Measurements from ENCODE around the gene MAST4.

MAST4 gene

DNA sequence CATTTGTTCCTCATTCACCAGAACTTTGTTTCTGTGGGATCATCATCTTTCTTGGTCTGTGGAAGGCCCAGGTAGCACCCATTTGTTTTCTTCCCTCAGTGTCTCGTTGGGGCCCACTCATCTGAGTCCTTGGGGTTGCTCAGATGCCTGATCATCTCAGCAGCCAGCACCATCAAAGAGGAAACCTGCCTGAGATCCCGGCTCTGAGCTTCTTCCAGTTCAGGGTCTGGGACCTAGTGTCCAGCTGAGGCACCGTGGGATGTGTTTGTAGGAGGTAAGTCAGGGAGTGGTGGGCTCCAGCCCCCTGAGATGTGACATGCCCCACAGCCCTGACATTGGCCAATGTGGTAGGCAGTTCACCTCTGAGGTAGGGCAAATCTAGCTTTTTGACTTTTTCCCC, 609.8 kb downstream of the MAST4 start:
- Mint-ChIP-seq H3K36me3 (ENCODE audit: low read depth) (no peaks in the 10 kb centered on the region), H3K4me3 (no peak overlapping the region), H3K27ac (no peak overlapping the region), H3K9me3 (peaks cover 2% of the 10 kb centered on the region), H3K4me1 (peaks cover 15% of the 10 kb centered on the region), H3K27me3 (ENCODE audit: low read depth) (peaks cover 6% of the 10 kb centered on the region)
- TF ChIP-seq, protein P1, sequence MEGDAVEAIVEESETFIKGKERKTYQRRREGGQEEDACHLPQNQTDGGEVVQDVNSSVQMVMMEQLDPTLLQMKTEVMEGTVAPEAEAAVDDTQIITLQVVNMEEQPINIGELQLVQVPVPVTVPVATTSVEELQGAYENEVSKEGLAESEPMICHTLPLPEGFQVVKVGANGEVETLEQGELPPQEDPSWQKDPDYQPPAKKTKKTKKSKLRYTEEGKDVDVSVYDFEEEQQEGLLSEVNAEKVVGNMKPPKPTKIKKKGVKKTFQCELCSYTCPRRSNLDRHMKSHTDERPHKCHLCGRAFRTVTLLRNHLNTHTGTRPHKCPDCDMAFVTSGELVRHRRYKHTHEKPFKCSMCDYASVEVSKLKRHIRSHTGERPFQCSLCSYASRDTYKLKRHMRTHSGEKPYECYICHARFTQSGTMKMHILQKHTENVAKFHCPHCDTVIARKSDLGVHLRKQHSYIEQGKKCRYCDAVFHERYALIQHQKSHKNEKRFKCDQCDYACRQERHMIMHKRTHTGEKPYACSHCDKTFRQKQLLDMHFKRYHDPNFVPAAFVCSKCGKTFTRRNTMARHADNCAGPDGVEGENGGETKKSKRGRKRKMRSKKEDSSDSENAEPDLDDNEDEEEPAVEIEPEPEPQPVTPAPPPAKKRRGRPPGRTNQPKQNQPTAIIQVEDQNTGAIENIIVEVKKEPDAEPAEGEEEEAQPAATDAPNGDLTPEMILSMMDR (IDR thresholded peaks at IDR 0.05; ENCODE audit: unreplicated experiment in 3 of 3) = no peak

DNA sequence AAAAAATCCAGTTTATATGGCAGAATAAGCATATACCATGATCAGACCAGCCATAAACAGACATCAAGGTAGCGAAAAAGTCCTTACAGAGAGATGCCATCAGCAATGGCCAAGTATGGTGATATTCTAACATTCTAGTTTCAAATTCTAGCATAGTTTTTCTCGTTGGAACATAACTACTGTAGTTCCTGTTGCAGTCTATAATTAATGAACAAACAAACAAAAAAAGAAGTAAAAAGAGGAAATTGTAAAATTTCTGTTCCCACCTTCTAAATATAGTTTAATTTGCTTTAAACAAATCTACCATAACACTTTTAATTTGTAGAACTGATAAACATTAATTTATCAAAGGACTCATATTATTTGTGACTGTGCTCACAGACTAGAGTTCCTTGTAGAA, 610.3 kb downstream of the MAST4 start:
- Mint-ChIP-seq H3K9me3 (peaks cover 2% of the 10 kb centered on the region), H3K27me3 (ENCODE audit: low read depth) (peaks cover 6% of the 10 kb centered on the region), H3K4me3 (no peak overlapping the region), H3K4me1 (peaks cover 16% of the 10 kb centered on the region), H3K36me3 (ENCODE audit: low read depth) (no peaks in the 10 kb centered on the region), H3K27ac (no peak overlapping the region)
- TF ChIP-seq, protein P1 (IDR thresholded peaks at IDR 0.05; ENCODE audit: unreplicated experiment in 3 of 3) = no peak

DNA sequence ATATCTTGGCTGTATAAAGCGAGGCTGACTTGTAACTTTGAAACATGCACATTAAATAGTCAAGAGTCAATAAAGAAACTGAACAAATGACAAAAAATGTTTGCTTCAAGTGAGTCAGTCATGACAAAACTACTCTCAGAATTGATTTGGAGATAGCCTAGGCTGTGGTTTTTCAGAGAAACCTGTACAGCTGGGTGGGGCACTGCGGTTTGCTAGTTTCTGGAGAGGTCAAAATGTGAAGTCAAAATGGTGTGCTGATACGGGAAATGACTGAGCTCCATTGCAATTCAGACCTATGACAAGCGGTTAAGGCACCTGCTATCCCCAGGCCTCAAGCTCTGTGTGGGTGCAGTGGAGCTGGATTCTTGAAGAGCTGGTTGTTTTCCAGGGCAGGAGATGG, 610.7 kb downstream of the MAST4 start:
- Mint-ChIP-seq H3K36me3 (ENCODE audit: low read depth) (no peaks in the 10 kb centered on the region), H3K4me3 (no peak overlapping the region), H3K4me1 (peaks cover 16% of the 10 kb centered on the region), H3K27ac (no peak overlapping the region), H3K9me3 (peaks cover 2% of the 10 kb centered on the region), H3K27me3 (ENCODE audit: low read depth) (peaks cover 6% of the 10 kb centered on the region)
- TF ChIP-seq, protein P1 (IDR thresholded peaks at IDR 0.05; ENCODE audit: unreplicated experiment in 3 of 3) = no peak

DNA sequence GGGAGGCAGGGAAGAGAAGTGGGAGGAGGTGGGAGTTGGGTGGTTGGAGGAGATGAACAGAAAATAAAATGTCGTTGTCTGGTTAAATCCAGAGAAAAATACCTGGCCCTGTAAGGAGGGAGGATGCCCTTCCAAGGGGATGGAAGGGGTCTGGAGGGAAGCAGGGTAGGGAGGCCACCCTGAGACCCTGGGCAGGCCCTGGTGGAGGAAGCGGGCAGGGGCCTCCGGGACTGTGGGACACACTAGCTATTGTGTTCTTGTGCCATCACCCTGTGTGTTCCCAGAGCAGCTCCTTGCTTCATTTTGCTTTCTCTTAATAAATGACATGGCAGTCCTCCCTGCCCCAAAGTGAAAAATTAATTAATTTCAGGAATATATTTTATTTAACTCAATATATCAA, 612.2 kb downstream of the MAST4 start:
- Mint-ChIP-seq H3K4me3 (no peak overlapping the region), H3K27ac (peak overlapping the region in 1 of 3 experiments; percentile 30), H3K27me3 (ENCODE audit: low read depth) (peaks cover 6% of the 10 kb centered on the region), H3K4me1 (peaks cover 16% of the 10 kb centered on the region), H3K36me3 (ENCODE audit: low read depth) (no peaks in the 10 kb centered on the region), H3K9me3 (no peaks in the 10 kb centered on the region)
- TF ChIP-seq, protein P1 (IDR thresholded peaks at IDR 0.05; ENCODE audit: unreplicated experiment in 3 of 3) = no peak

DNA sequence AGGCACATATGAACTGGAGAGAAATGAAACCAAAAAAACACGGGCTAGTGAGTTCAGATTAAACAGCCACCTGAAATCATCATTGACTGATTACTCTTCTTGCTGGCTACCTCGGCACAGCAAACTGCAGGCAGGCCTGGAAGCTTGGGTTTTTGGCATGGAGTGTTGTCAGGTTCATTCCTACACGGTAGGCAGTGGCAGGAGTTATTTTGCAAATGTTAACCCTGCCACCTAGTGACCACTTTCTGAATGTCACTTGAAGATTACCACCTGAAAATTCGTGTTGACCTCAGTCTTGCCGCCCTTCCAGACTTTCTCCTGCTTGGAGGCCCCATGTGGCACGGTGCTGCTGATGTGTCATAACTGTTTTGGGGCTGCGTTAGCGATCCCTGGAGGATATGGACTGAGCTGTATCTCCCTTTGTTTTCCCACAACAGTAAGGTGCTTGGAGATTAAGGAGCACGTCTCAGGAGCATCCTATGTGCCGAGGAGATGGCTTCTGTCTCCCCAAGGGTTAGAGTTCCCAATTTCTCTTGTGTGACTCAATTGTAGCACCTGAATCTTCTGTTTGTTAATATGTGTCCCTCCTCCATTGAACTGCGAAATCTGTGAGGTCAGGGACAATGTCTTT, 613.1 kb downstream of the MAST4 start:
- no peak overlapping the region for H3K4me3 Mint-ChIP-seq
- H3K27me3 Mint-ChIP-seq (ENCODE audit: low read depth) = peaks cover 6% of the 10 kb centered on the region
- TF ChIP-seq, protein P1 (IDR thresholded peaks at IDR 0.05; ENCODE audit: unreplicated experiment in 3 of 3) = peak; percentile 65 to 79 (median 75)
- peaks cover 16% of the 10 kb centered on the region for H3K4me1 Mint-ChIP-seq
- H3K9me3 Mint-ChIP-seq = no peaks in the 10 kb centered on the region
- H3K27ac Mint-ChIP-seq = no peak overlapping the region
- no peaks in the 10 kb centered on the region for H3K36me3 Mint-ChIP-seq (ENCODE audit: low read depth)

DNA sequence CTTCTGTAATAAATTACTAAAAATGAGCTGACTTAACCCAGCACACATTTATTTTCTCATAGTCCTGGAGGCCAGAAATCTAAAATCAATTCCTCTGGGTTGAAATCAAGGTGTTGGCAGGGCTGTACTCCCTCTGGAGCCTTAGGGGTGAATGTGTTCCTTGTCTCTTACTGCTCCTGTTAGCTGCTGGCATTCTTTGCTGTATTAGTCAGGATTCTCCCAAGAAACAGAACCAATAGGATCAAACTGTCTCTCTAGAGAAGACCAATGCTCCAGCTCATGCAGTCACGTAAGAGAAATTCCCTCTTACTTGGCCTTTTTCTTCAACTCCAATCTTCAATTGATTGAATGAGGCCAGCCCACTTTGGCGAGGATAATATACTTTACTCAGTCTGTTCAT, 615.7 kb downstream of the MAST4 start:
- H3K36me3 Mint-ChIP-seq (ENCODE audit: low read depth) = no peaks in the 10 kb centered on the region
- no peak overlapping the region for H3K4me3 Mint-ChIP-seq
- peaks cover 34% of the 10 kb centered on the region for H3K4me1 Mint-ChIP-seq
- no peaks in the 10 kb centered on the region for H3K9me3 Mint-ChIP-seq
- H3K27me3 Mint-ChIP-seq (ENCODE audit: low read depth) = peaks cover 6% of the 10 kb centered on the region
- TF ChIP-seq, protein P1 (IDR thresholded peaks at IDR 0.05; ENCODE audit: unreplicated experiment in 3 of 3) = no peak
- no peak overlapping the region for H3K27ac Mint-ChIP-seq

All from nephron (organoid).